BJ (cell line): ENCODE results near the gene NOP53. TPM values are rescaled to one million over a fixed set of nuclear protein-coding genes. Genes with fewer than 3 reads are reported as not detected.

ENCODE experiments used
- CTCF ChIA-PET: fragments of 350-600 bp; formaldehyde crosslinking; extraction: SDS; loops from one replicate; lab custom pipeline; 2021; ENCODE audit warnings: antibody characterized with exemption, inconsistent platforms; lab: Yijun Ruan, JAX
- POLR2A ChIA-PET: fragments of 300-600 bp; sonication (Branson Sonifier 250); formaldehyde crosslinking; extraction: SDS; loops from one replicate; lab custom pipeline; 2021; ENCODE audit warnings: antibody characterized with exemption; lab: Charles Lee
- DNase-seq: peaks from one replicate; pipeline ENCODE4 v3.0.0-alpha.2; 2011; ENCODE audit warnings: low read depth
- H3K27me3 ChIP-seq: 2 replicates; pipeline ENCODE4 v1.6.0; 2011; ENCODE audit warnings: low read length; ENCODE audit not compliant: control insufficient read depth, insufficient read depth
- H3K36me3 ChIP-seq: 2 replicates; pipeline ENCODE4 v1.5.1; 2011; ENCODE audit warnings: low read length; ENCODE audit not compliant: control insufficient read depth, insufficient read depth
- H3K4me3 ChIP-seq: 2 replicates; pipeline ENCODE4 v1.5.1; 2011; ENCODE audit warnings: low read depth, mild to moderate bottlenecking, control low read depth, low read length
- CTCF ChIP-seq: IDR thresholded peaks from 2 replicates; pipeline ENCODE4 v1.5.1; 2011; ENCODE audit warnings: low read depth, mild to moderate bottlenecking, control low read depth, inconsistent platforms, low read length, moderate library complexity; ENCODE audit not compliant: insufficient read depth
- polyA plus RNA-seq: library from polyadenylated mRNA; depleted of rRNA; stranded (reverse); fragments of >200 nt; gene quantifications from 2 replicates; pipeline ENCODE4 v1.2.3, GENCODE V29; 2011

The NOP53 gene
- polyA plus RNA-seq, 1 experiment = 135 TPM

- Histone ChIP-seq H3K36me3 (peaks cover 30% of the 10 kb centered on the region), H3K27me3 (no peaks in the 10 kb centered on the region), H3K4me3 (no peak overlapping the region)
- no peak for TF ChIP-seq CTCF
- DNase-seq = no peak
- POLR2A ChIA-PET = no interaction called here
- CTCF ChIA-PET = no interaction called here
Observed at GRCh38 chr19:47749326-47749725, 4.0 kb downstream of the NOP53 start.

GRCh38 chr19:47750752-47751151 is 5.4 kb downstream of the NOP53 start:
- Histone ChIP-seq H3K36me3 (peaks cover 37% of the 10 kb centered on the region), H3K4me3 (no peak overlapping the region), H3K27me3 (no peaks in the 10 kb centered on the region)
- ChIA-PET CTCF (interaction anchor here (0.7 to 3.4 kb wide), 4 partner anchors 8 to 37 kb away, joined by 3 to 13 read pairs (median 5); partner anchors contain the start of gene EHD2), POLR2A (no interaction called here)
- no peak for DNase-seq
- TF ChIP-seq CTCF = no peak

GRCh38 chr19:47752440-47753211 is 7.3 kb downstream of the NOP53 start:
- no peaks in the 10 kb centered on the region for H3K27me3 ChIP-seq
- no peak for DNase-seq
- peaks cover 52% of the 10 kb centered on the region for H3K36me3 ChIP-seq
- POLR2A ChIA-PET = no interaction called here
- CTCF ChIA-PET = interaction anchor here (1.1 to 3.4 kb wide), 4 partner anchors 9 to 39 kb away, joined by 3 to 13 read pairs (median 5); partner anchors contain the start of gene EHD2
- no peak overlapping the region for H3K4me3 ChIP-seq
- no peak for TF ChIP-seq CTCF

GRCh38 chr19:47754206-47755064 is 9.1 kb downstream of the NOP53 start:
- POLR2A ChIA-PET = no interaction called here
- Histone ChIP-seq H3K36me3 (peaks cover 54% of the 10 kb centered on the region), H3K4me3 (no peak overlapping the region), H3K27me3 (no peaks in the 10 kb centered on the region)
- no peak for TF ChIP-seq CTCF
- CTCF ChIA-PET = interaction anchor here (2.8 kb wide), 1 partner anchor 11 kb away, joined by 15 read pairs; no protein-coding TSS in a partner anchor
- no peak for DNase-seq
